Tibial nerve (tissue), 3 donors: Measurements from ENCODE around the gene MFSD6L.

Source experiments
- POLR2A ChIP-seq, 2 donors: fragments of 450-650 bp; IDR thresholded peaks; one replicate each; pipeline ENCODE4 v1.6.1; 2017; ENCODE audit warnings: antibody characterized with exemption in 2 of 2, mild to moderate bottlenecking in 2 of 2, moderate library complexity in 2 of 2
- TF ChIP-seq, protein P1 (sequence below), 5 experiments: fragments of 200-600 bp in 3 of 5; fragments of 450-650 bp in 2 of 5; sonication (generic) in 3 of 5; IDR thresholded peaks; one replicate each; pipeline ENCODE4 v1.5.1; 2016 to 2019; ENCODE audit warnings: antibody characterized with exemption in 5 of 5, mild to moderate bottlenecking in 3 of 5, moderate library complexity in 2 of 5

DNA sequence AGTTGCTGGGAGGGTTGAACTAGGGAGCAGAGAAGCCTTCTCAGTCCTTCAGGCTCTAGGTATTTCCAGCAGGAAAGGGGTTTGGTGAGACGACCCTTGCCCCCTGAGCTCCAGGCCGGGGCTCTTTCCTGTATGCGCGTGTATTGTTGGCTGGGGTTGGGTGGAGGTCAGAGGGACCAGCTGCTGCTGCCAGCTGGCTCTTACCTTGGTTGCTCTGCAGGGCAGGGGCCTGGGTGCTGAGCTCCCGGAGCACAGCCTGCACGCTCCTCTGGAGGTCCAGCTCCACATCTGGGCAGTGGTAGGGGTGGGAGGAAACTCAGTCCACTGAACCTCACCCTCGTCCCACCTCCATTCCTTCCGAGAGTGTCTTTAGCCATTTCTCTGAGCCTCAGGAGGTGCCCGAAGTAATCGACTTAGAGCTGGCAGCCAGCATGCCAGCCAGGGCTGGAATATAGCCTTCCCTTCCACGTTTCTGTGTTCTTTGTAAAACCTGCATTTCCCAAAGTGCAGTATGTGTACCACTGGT is 40.3 kb upstream of the MFSD6L start:
- no peak for TF ChIP-seq POLR2A (IDR thresholded peaks at IDR 0.05)
- TF ChIP-seq, protein P1, sequence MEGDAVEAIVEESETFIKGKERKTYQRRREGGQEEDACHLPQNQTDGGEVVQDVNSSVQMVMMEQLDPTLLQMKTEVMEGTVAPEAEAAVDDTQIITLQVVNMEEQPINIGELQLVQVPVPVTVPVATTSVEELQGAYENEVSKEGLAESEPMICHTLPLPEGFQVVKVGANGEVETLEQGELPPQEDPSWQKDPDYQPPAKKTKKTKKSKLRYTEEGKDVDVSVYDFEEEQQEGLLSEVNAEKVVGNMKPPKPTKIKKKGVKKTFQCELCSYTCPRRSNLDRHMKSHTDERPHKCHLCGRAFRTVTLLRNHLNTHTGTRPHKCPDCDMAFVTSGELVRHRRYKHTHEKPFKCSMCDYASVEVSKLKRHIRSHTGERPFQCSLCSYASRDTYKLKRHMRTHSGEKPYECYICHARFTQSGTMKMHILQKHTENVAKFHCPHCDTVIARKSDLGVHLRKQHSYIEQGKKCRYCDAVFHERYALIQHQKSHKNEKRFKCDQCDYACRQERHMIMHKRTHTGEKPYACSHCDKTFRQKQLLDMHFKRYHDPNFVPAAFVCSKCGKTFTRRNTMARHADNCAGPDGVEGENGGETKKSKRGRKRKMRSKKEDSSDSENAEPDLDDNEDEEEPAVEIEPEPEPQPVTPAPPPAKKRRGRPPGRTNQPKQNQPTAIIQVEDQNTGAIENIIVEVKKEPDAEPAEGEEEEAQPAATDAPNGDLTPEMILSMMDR (IDR thresholded peaks at IDR 0.05): no peak
